IPS-20b (cell line): Measurements from ENCODE around the gene LRRC39.

ENCODE experiments used
- H3K27ac ChIP-seq: one replicate; pipeline ENCODE4 v1.5.1; 2013; ENCODE audit warnings: low read length
- H3K27me3 ChIP-seq: 2 replicates; pipeline ENCODE4 v1.6.1; 2013; ENCODE audit warnings: mild to moderate bottlenecking, low read length, inconsistent platforms; ENCODE audit not compliant: insufficient read depth
- H3K36me3 ChIP-seq: 2 replicates; pipeline ENCODE4 v1.6.1; 2013; ENCODE audit warnings: low read depth, mild to moderate bottlenecking, inconsistent platforms, low read length, moderate library complexity; ENCODE audit not compliant: insufficient read depth
- H3K4me1 ChIP-seq: 2 replicates; pipeline ENCODE4 v1.6.1; 2013; ENCODE audit warnings: mild to moderate bottlenecking, control low read depth, inconsistent platforms, low read length, moderate library complexity; ENCODE audit not compliant: insufficient read depth
- H3K4me3 ChIP-seq: 2 replicates; pipeline ENCODE4 v1.5.1; 2013; ENCODE audit warnings: mild to moderate bottlenecking, low read length, inconsistent platforms
- H3K9ac ChIP-seq: 2 replicates; pipeline ENCODE4 v1.6.1; 2013; ENCODE audit warnings: low read depth, mild to moderate bottlenecking, inconsistent platforms, low read length, moderate library complexity
- H3K9me3 ChIP-seq: 2 replicates; pipeline ENCODE4 v1.6.1; 2013; ENCODE audit warnings: mild to moderate bottlenecking, low read depth, low read length, inconsistent platforms; ENCODE audit not compliant: insufficient read depth

The LRRC39 gene

DNA sequence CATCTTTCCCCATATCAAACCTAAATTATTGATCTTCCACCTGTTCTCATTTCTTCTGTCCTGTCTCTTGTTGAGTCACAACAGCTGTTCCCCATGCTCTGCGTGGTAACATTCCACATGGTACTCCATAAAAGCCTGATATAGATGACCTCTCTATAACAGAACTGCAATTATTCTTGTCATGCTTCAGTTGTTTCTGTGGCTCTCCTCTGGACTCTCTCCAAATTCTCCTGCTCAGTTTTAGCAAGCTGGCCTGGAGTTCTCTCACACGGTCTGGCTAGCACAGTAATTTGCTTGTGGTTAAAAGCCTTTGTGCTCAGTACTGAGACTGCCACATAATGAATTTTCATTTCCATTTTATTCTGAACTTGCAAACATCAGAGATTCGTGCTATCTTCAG is 10.6 kb upstream of the LRRC39 start:
- Histone ChIP-seq H3K4me1 (no peaks in the 10 kb centered on the region), H3K9me3 (no peaks in the 10 kb centered on the region), H3K9ac (no peak overlapping the region), H3K27me3 (no peaks in the 10 kb centered on the region), H3K36me3 (no peaks in the 10 kb centered on the region), H3K4me3 (no peak overlapping the region), H3K27ac (no peak overlapping the region)

GRCh38 chr1:100187912-100188311 is 9.9 kb upstream of the LRRC39 start:
- Histone ChIP-seq H3K27me3 (no peaks in the 10 kb centered on the region), H3K4me1 (no peaks in the 10 kb centered on the region), H3K4me3 (no peak overlapping the region), H3K9ac (no peak overlapping the region), H3K36me3 (no peaks in the 10 kb centered on the region), H3K9me3 (no peaks in the 10 kb centered on the region), H3K27ac (no peak overlapping the region)

DNA sequence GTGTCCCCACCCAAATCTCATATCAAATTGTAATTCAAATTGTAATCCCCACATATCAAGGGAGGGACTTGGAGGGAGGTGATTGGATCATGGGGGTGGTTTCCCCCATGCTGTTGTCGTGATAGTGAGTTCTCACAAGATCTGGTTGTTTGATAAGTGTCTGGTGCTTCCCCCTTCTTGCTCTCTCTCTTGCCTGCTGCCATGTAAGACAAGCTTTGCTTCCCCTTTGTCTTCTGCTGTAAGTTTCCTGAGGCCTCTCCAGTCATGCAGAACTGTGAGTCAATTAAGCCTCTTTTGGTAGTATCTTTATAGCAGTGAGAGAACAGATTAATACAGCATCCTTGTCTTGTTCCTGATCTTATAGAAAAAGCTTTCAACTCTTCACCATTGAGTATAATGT is 6.5 kb upstream of the LRRC39 start:
- Histone ChIP-seq H3K9me3 (no peaks in the 10 kb centered on the region), H3K4me1 (no peaks in the 10 kb centered on the region), H3K27ac (no peak overlapping the region), H3K4me3 (no peak overlapping the region), H3K9ac (no peak overlapping the region), H3K36me3 (no peaks in the 10 kb centered on the region), H3K27me3 (no peaks in the 10 kb centered on the region)

GRCh38 chr1:100183370-100183769 is 5.3 kb upstream of the LRRC39 start:
- H3K27me3 ChIP-seq = no peaks in the 10 kb centered on the region
- H3K9ac ChIP-seq = no peak overlapping the region
- H3K9me3 ChIP-seq = no peaks in the 10 kb centered on the region
- no peaks in the 10 kb centered on the region for H3K36me3 ChIP-seq
- H3K4me3 ChIP-seq = no peak overlapping the region
- no peak overlapping the region for H3K27ac ChIP-seq
- H3K4me1 ChIP-seq = no peaks in the 10 kb centered on the region

DNA sequence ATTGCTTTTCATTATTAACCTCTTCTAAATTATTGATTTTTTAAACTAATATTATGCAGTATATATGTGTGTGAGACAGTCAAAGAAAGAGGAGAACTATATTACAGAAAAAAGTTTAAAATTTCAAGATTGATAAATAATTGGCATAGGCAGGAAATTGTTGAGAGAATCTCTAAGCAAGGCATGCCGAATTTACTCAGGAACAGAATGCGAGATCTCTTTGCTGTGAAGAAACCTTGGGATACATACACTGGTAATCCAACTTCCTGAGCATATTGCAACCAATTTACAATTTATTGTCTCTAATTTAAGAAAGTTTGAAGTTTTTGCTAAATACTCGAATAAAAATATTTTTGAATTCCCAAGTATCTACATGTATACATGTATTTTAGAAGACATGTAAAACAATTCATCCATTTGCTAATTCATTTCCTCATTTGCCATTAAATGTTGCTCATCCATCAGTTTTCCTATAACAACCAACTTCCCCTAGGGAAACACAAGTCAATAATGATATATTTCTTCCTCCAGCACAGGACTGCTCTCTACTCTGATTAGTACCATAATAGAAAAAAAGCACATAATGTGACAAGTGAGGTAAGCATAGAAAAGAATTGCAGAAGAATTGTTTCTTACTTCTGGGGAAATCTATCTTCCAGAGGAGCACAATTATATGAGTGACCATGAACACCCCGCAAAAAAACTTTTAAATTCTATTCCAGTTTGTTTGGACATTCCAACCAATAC is 588 bp downstream of the LRRC39 start:
- H3K27me3 ChIP-seq = no peaks in the 10 kb centered on the region
- H3K4me1 ChIP-seq = no peaks in the 10 kb centered on the region
- no peaks in the 10 kb centered on the region for H3K9me3 ChIP-seq

DNA sequence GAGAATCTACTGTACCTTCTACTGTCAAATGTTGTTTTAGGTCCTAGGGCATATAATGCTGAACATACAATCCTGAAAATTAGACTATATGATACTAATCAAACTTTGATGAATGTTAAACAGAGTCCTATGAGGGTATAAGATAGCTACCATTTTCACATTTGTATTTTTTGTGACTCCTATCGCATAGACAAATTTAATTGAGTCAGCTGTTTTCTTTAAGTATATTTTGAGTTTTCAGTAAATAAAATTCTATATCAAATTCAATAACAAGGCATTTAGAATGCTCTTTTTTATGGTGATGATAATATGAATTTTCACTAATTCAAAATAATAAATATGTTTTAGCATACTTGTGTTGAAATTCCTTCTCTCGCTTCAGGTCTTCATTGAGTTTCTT is 10.0 kb downstream of the LRRC39 start:
- no peak overlapping the region for H3K9ac ChIP-seq
- H3K4me3 ChIP-seq = no peak overlapping the region
- H3K4me1 ChIP-seq = no peaks in the 10 kb centered on the region
- H3K27me3 ChIP-seq = no peaks in the 10 kb centered on the region
- H3K27ac ChIP-seq = no peak overlapping the region
- no peaks in the 10 kb centered on the region for H3K36me3 ChIP-seq
- no peaks in the 10 kb centered on the region for H3K9me3 ChIP-seq

More for the DNA sequence above, 588 bp downstream of the LRRC39 start:
- Histone ChIP-seq H3K4me3 (no peak overlapping the region), H3K27ac (no peak overlapping the region), H3K9ac (no peak overlapping the region), H3K36me3 (no peaks in the 10 kb centered on the region)

GRCh38 chr1:100164702-100165101 is 13.4 kb downstream of the LRRC39 start:
- Histone ChIP-seq H3K9me3 (no peaks in the 10 kb centered on the region), H3K4me1 (no peaks in the 10 kb centered on the region), H3K27me3 (no peaks in the 10 kb centered on the region), H3K9ac (no peak overlapping the region), H3K27ac (no peak overlapping the region), H3K4me3 (no peak overlapping the region), H3K36me3 (no peaks in the 10 kb centered on the region)

DNA sequence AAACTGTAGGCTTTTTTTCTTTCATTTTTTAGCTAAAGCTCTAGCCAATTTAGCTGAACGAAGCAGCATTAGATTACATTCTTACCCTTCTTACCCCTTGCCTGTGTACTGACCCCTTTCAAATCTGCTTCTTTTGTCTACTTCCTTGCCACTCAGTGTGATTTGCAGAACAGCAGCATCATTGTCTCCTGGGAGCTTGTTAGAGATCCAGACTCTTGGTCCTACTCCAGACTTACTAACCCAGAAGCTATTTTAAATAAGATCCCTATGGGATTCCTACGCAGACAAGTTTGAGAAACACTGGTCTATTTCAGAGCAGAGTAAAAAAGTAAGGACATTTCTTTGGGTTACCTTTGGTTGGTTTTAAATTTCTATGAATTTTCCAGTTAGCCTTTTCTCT is 13.8 kb downstream of the LRRC39 start:
- no peak overlapping the region for H3K27ac ChIP-seq
- no peak overlapping the region for H3K9ac ChIP-seq
- no peaks in the 10 kb centered on the region for H3K4me1 ChIP-seq
- H3K4me3 ChIP-seq = no peak overlapping the region
- no peaks in the 10 kb centered on the region for H3K27me3 ChIP-seq
- no peaks in the 10 kb centered on the region for H3K9me3 ChIP-seq
- no peaks in the 10 kb centered on the region for H3K36me3 ChIP-seq

DNA sequence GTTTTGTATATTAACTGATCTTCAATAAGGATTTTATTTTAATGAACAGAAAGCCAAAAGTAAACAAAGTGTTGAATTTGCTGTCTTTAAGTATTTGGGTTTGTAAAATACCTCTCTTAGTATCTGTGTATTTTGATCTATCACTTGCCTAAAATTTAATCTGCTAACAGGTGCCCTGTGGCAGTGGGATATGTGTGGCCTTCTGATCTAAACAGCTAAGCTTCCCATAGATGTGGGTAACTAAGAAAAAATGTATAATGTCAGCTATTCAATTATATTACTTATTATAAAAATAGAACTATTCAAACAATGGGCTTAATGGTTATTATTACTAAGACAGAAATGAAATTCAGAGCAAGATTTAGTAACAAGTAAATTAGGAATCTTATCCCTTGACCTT is 15.2 kb downstream of the LRRC39 start:
- H3K27ac ChIP-seq = no peak overlapping the region
- H3K9ac ChIP-seq = no peak overlapping the region
- H3K36me3 ChIP-seq = no peaks in the 10 kb centered on the region
- H3K4me3 ChIP-seq = no peak overlapping the region
- H3K4me1 ChIP-seq = no peaks in the 10 kb centered on the region
- no peaks in the 10 kb centered on the region for H3K9me3 ChIP-seq
- no peaks in the 10 kb centered on the region for H3K27me3 ChIP-seq

GRCh38 chr1:100152271-100152670 is 25.8 kb downstream of the LRRC39 start:
- Histone ChIP-seq H3K9ac (no peak overlapping the region), H3K27me3 (no peaks in the 10 kb centered on the region), H3K9me3 (no peaks in the 10 kb centered on the region), H3K4me1 (peaks cover 8% of the 10 kb centered on the region; the same call in 1 of the 2 replicates), H3K4me3 (no peak overlapping the region), H3K36me3 (peaks cover 15% of the 10 kb centered on the region), H3K27ac (no peak overlapping the region)

- H3K9me3 ChIP-seq = no peaks in the 10 kb centered on the region
- no peak overlapping the region for H3K9ac ChIP-seq
- H3K36me3 ChIP-seq = peaks cover 16% of the 10 kb centered on the region
- peaks cover 10% of the 10 kb centered on the region; the same call in 1 of the 2 replicates for H3K4me1 ChIP-seq
- H3K27me3 ChIP-seq = no peaks in the 10 kb centered on the region
- no peak overlapping the region for H3K27ac ChIP-seq
- H3K4me3 ChIP-seq = no peak overlapping the region
These were observed 26.4 kb downstream of the LRRC39 start for GRCh38 chr1:100151679-100152078.

- peaks cover 10% of the 10 kb centered on the region; the same call in 1 of the 2 replicates for H3K4me1 ChIP-seq
- H3K27ac ChIP-seq = no peak overlapping the region
- H3K4me3 ChIP-seq = peak overlapping the region; percentile 23; the same call in 1 of the 2 replicates
- H3K27me3 ChIP-seq = no peaks in the 10 kb centered on the region
- H3K9me3 ChIP-seq = no peaks in the 10 kb centered on the region
- H3K9ac ChIP-seq = no peak overlapping the region
- peaks cover 51% of the 10 kb centered on the region for H3K36me3 ChIP-seq
These were observed 30.2 kb downstream of the LRRC39 start for GRCh38 chr1:100147875-100148274.
